H9 (cell line): Measurements from ENCODE around the gene OPTN. TPM values are rescaled to one million over a fixed set of nuclear protein-coding genes. Genes with fewer than 3 reads are reported as not detected.

ENCODE experiments used
- DNase-seq: peaks from one replicate; pipeline ENCODE4 v3.0.0-alpha.2; 2017
- H2AFZ ChIP-seq: one replicate; pipeline ENCODE4 v1.6.1; 2013; ENCODE audit warnings: mild to moderate bottlenecking, low read length, control low read depth, moderate library complexity
- H2AK5ac ChIP-seq: 2 replicates; pipeline ENCODE4 v1.6.1; 2013; ENCODE audit warnings: low read length, control low read depth, mixed read lengths; ENCODE audit not compliant: insufficient read length
- H2BK120ac ChIP-seq: one replicate; pipeline ENCODE4 v1.6.1; 2013; ENCODE audit warnings: low read depth, mild to moderate bottlenecking, low read length, control low read depth, inconsistent platforms; ENCODE audit not compliant: poor library complexity, severe bottlenecking
- H2BK12ac ChIP-seq: 2 replicates; pipeline ENCODE4 v1.6.1; 2013; ENCODE audit warnings: low read length, control low read depth, mixed read lengths, low read depth; ENCODE audit not compliant: insufficient read length
- H2BK15ac ChIP-seq: 2 replicates; pipeline ENCODE4 v1.6.1; 2013; ENCODE audit warnings: low read depth, low read length, control low read depth
- H2BK20ac ChIP-seq: one replicate; pipeline ENCODE4 v1.6.1; 2013; ENCODE audit warnings: low read depth, mild to moderate bottlenecking, low read length, control low read depth, inconsistent platforms; ENCODE audit not compliant: poor library complexity, severe bottlenecking
- H2BK5ac ChIP-seq: 2 replicates; pipeline ENCODE4 v1.6.1; 2013; ENCODE audit warnings: low read length, control low read depth, mixed read lengths; ENCODE audit not compliant: insufficient read length
- H3K14ac ChIP-seq: 2 replicates; pipeline ENCODE4 v1.6.1; 2013; ENCODE audit warnings: low read length, control low read depth; ENCODE audit not compliant: insufficient read depth
- H3K18ac ChIP-seq: 2 replicates; pipeline ENCODE4 v1.6.1; 2013; ENCODE audit warnings: low read depth, mild to moderate bottlenecking, mixed read lengths, low read length, control low read depth; ENCODE audit not compliant: insufficient read length
- H3K23ac ChIP-seq: 2 replicates; pipeline ENCODE4 v1.6.1; 2013; ENCODE audit warnings: low read length, control low read depth, mixed read lengths, low read depth; ENCODE audit not compliant: insufficient read length
- H3K23me2 ChIP-seq: 2 replicates; pipeline ENCODE4 v1.6.1; 2013; ENCODE audit warnings: low read depth, mild to moderate bottlenecking, mixed read lengths, low read length, control low read depth; ENCODE audit not compliant: insufficient read length, poor library complexity, severe bottlenecking
- H3K27ac ChIP-seq: 2 replicates; pipeline ENCODE4 v1.5.1; 2013; ENCODE audit warnings: low read length, control low read depth, mixed read lengths, low read depth; ENCODE audit not compliant: insufficient read length
- H3K27me3 ChIP-seq: 2 replicates; pipeline ENCODE4 v1.6.1; 2013; ENCODE audit warnings: low read length, control low read depth, inconsistent platforms; ENCODE audit not compliant: insufficient read depth
- H3K4ac ChIP-seq: 2 replicates; pipeline ENCODE4 v1.6.1; 2013; ENCODE audit warnings: low read depth, mild to moderate bottlenecking, control low read depth, inconsistent platforms, low read length, moderate library complexity
- H3K4me1 ChIP-seq: 2 replicates; pipeline ENCODE4 v1.6.1; 2013; ENCODE audit warnings: low read length, control low read depth, inconsistent platforms; ENCODE audit not compliant: insufficient read depth
- H3K4me2 ChIP-seq: 2 replicates; pipeline ENCODE4 v1.6.1; 2013; ENCODE audit warnings: low read length, control low read depth, mixed read lengths; ENCODE audit not compliant: insufficient read length, insufficient read depth
- H3K56ac ChIP-seq: 2 replicates; pipeline ENCODE4 v1.6.1; 2013; ENCODE audit warnings: low read depth, mild to moderate bottlenecking, mixed read lengths, low read length, control low read depth; ENCODE audit not compliant: insufficient read length
- H3K79me1 ChIP-seq: 2 replicates; pipeline ENCODE4 v1.6.1; 2013; ENCODE audit warnings: low read depth, mild to moderate bottlenecking, moderate library complexity, low read length, control low read depth, inconsistent platforms; ENCODE audit not compliant: insufficient read depth, poor library complexity, severe bottlenecking
- H3K79me2 ChIP-seq: 2 replicates; pipeline ENCODE4 v1.6.1; 2013; ENCODE audit warnings: low read length, control low read depth, inconsistent platforms; ENCODE audit not compliant: insufficient read depth
- H3K9ac ChIP-seq: 2 replicates; pipeline ENCODE4 v1.6.1; 2013; ENCODE audit warnings: low read length, control low read depth, mixed read lengths; ENCODE audit not compliant: insufficient read length; ENCODE audit errors: extremely low read depth
- H3K9me3 ChIP-seq: one replicate; pipeline ENCODE4 v1.6.1; 2013; ENCODE audit warnings: low read depth, low read length, inconsistent platforms; ENCODE audit not compliant: control insufficient read depth
- H3T11ph ChIP-seq: one replicate; pipeline ENCODE4 v1.6.1; 2013; ENCODE audit warnings: mild to moderate bottlenecking, low read length, control low read depth, inconsistent platforms
- H4K20me1 ChIP-seq: one replicate; pipeline ENCODE4 v1.6.1; 2013; ENCODE audit not compliant: control insufficient read depth, insufficient read length, insufficient read depth
- H4K5ac ChIP-seq: 2 replicates; pipeline ENCODE4 v1.6.1; 2013; ENCODE audit warnings: low read depth, mild to moderate bottlenecking, mixed read lengths, low read length, control low read depth; ENCODE audit not compliant: insufficient read length
- H4K8ac ChIP-seq: replicated peaks from 2 replicates; pipeline ENCODE4 v1.6.1; 2013; ENCODE audit warnings: low read length, control low read depth, mixed read lengths, low read depth; ENCODE audit not compliant: insufficient read length
- H4K91ac ChIP-seq: 2 replicates; pipeline ENCODE4 v1.6.1; 2013; ENCODE audit warnings: low read depth, mild to moderate bottlenecking, moderate library complexity, mixed read lengths, low read length, control low read depth; ENCODE audit not compliant: insufficient read length
- H3K27ac Mint-ChIP-seq, 3 experiments: 2 replicates in 2 of 3; 3 replicates in 1 of 3; pipeline ENCODE4 v1.8.0; 2020 to 2021; ENCODE audit warnings: mixed read lengths in 3 of 3, mild to moderate bottlenecking in 1 of 3, moderate library complexity in 1 of 3
- H3K27me3 Mint-ChIP-seq: 2 replicates; pipeline ENCODE4 v1.8.0; 2021; ENCODE audit warnings: low read depth, mild to moderate bottlenecking, moderate library complexity, mixed read lengths
- H3K36me3 Mint-ChIP-seq, 3 experiments: 2 replicates in 2 of 3; 3 replicates in 1 of 3; pipeline ENCODE4 v1.8.0; 2020 to 2021; ENCODE audit warnings: low read depth in 3 of 3, mixed read lengths in 3 of 3; ENCODE audit not compliant: insufficient read depth in 1 of 3
- H3K4me1 Mint-ChIP-seq, 2 experiments: 2 replicates each; pipeline ENCODE4 v1.8.0; 2020; ENCODE audit warnings: mixed read lengths in 2 of 2
- H3K4me3 Mint-ChIP-seq, 2 experiments: 2 replicates in 1 of 2; 3 replicates in 1 of 2; pipeline ENCODE4 v1.8.0; 2020 to 2021; ENCODE audit warnings: mild to moderate bottlenecking in 2 of 2, mixed read lengths in 2 of 2, moderate library complexity in 1 of 2
- H3K9me3 Mint-ChIP-seq, 2 experiments: 2 replicates in 1 of 2; 3 replicates in 1 of 2; pipeline ENCODE4 v1.8.0; 2020; ENCODE audit warnings: mild to moderate bottlenecking in 2 of 2, mixed read lengths in 2 of 2, moderate library complexity in 1 of 2
- WGBS: extraction: QIAGEN DNeasy Blood & Tissue Kit; methylation state at CpG from one replicate; pipeline ENCODE4 v1.1.7; 2013; ENCODE audit warnings: missing lambda C conversion rate, low lambda C conversion rate, mixed read lengths; ENCODE audit not compliant: insufficient read length; ENCODE audit errors: extremely low coverage; 5-methylcytosine and 5-hydroxymethylcytosine counted together
- total RNA-seq: library from RNA; stranded (reverse); gene quantifications from 2 replicates; pipeline ENCODE4 v1.2.1, GENCODE V29; 2021
- TF ChIP-seq, protein P1 (sequence below): fragments of 200-600 bp; sonication (generic); conservative IDR thresholded peaks from 3 replicates; pipeline ENCODE4 v1.8.0; 2021; ENCODE audit warnings: antibody characterized with exemption, mild to moderate bottlenecking

Gene OPTN
- total RNA-seq, 1 experiment from 2014 or later: 16.1 TPM

DNA sequence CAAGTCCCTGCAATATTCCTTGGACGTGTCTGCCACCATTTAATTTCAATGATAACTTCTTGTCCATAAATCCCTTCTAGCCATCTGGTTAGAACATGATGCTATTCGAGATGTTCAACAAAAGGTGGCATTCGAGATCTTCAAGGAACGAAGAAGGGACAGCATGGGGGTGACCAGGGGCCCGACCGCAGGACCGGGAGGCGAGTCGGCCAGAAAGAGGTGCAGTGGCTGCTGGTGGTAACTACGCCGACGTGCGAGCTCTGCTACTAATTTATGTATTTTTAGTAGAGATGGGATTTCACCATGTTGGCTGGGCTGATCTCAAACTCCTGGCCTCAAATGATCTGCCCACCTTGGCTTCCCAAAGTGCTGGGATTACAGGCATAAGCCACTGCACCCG lies 4.7 kb downstream of the OPTN start:
- no peaks in the 10 kb centered on the region for H3K36me3 Mint-ChIP-seq
- Histone ChIP-seq H2BK5ac (no peak overlapping the region), H3K23me2 (peaks cover 9% of the 10 kb centered on the region), H3T11ph (no peak overlapping the region), H3K27me3 (no peaks in the 10 kb centered on the region; the same call in 1 of the 2 replicates), H3K9ac (no peak overlapping the region), H3K18ac (no peak overlapping the region), H3K4me1 (no peaks in the 10 kb centered on the region; the same call in 1 of the 2 replicates), H2BK12ac (no peak overlapping the region), H2AK5ac (no peak overlapping the region), H2BK20ac (no peak overlapping the region), H3K4ac (no peak overlapping the region), H4K20me1 (no peaks in the 10 kb centered on the region), H3K4me2 (no peak overlapping the region), H2AFZ (no peak overlapping the region), H3K79me1 (no peaks in the 10 kb centered on the region), H2BK15ac (no peak overlapping the region), H3K56ac (no peak overlapping the region), H4K91ac (no peak overlapping the region), H3K79me2 (no peaks in the 10 kb centered on the region), H3K23ac (no peak overlapping the region), H3K27ac (no peak overlapping the region), H2BK120ac (no peak overlapping the region), H4K5ac (no peak overlapping the region), H4K8ac (no peak overlapping the region), H3K9me3 (no peaks in the 10 kb centered on the region), H3K14ac (no peak overlapping the region)
- no peak overlapping the region for H3K4me3 Mint-ChIP-seq
- TF ChIP-seq, protein P1, sequence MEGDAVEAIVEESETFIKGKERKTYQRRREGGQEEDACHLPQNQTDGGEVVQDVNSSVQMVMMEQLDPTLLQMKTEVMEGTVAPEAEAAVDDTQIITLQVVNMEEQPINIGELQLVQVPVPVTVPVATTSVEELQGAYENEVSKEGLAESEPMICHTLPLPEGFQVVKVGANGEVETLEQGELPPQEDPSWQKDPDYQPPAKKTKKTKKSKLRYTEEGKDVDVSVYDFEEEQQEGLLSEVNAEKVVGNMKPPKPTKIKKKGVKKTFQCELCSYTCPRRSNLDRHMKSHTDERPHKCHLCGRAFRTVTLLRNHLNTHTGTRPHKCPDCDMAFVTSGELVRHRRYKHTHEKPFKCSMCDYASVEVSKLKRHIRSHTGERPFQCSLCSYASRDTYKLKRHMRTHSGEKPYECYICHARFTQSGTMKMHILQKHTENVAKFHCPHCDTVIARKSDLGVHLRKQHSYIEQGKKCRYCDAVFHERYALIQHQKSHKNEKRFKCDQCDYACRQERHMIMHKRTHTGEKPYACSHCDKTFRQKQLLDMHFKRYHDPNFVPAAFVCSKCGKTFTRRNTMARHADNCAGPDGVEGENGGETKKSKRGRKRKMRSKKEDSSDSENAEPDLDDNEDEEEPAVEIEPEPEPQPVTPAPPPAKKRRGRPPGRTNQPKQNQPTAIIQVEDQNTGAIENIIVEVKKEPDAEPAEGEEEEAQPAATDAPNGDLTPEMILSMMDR: no peak
- H3K27ac Mint-ChIP-seq: no peak overlapping the region
- WGBS: no CpG with 5 or more reads among the region's 14 CpGs
- H3K4me1 Mint-ChIP-seq: peaks cover 6% of the 10 kb centered on the region in 2 experiments
- DNase-seq: no peak
- H3K9me3 Mint-ChIP-seq: no peaks in the 10 kb centered on the region
- H3K27me3 Mint-ChIP-seq: peaks cover 8% of the 10 kb centered on the region
